NCI-H460 (cell line): ENCODE measurements around the gene CDC73. TPM values are rescaled to one million over a fixed set of nuclear protein-coding genes. Genes with fewer than 3 reads are reported as not detected.
"Not testable (repeated sequence)": the region's sequence is repeated elsewhere in the genome, so short reads cannot be mapped to it uniquely, and the experiment has no call there.

Experiments
- DNase-seq: peaks from one replicate; pipeline ENCODE4 v3.0.0-alpha.2; 2016; ENCODE audit warnings: low read depth; ENCODE audit errors: extremely low read depth
- small RNA-seq, 2 experiments: library from RNA; depleted of rRNA; stranded (forward); fragments of <200 nt; gene quantifications; one replicate each; pipeline ENCODE3, GENCODE V24; 2014
- total RNA-seq: library from RNA; depleted of rRNA; stranded (reverse); fragments of >200 nt; shearing (Covaris generic); gene quantifications from 2 replicates; pipeline ENCODE4 v1.2.3, GENCODE V29; 2014; rRNA removed

Gene CDC73
- total RNA-seq, 1 experiment from 2014 or later: 42.8 TPM

GRCh38 chr1:193275773-193276172 lies 153.9 kb downstream of the CDC73 start:
- no peak for DNase-seq

GRCh38 chr1:193278968-193279367 lies 157.1 kb downstream of the CDC73 start:
- no peak for DNase-seq

- no peak for DNase-seq
Measured at GRCh38 chr1:193281894-193282293, 160.1 kb downstream of the CDC73 start.

GRCh38 chr1:193283016-193283415 lies 161.2 kb downstream of the CDC73 start:
- no peak for DNase-seq

- DNase-seq: no peak
Measured at GRCh38 chr1:193284219-193284618, 162.4 kb downstream of the CDC73 start.

GRCh38 chr1:193285641-193286040 lies 163.8 kb downstream of the CDC73 start:
- no peak for DNase-seq

GRCh38 chr1:193288548-193289080 lies 166.8 kb downstream of the CDC73 start:
- DNase-seq: not testable (repeated sequence)

GRCh38 chr1:193293726-193294125 lies 171.9 kb downstream of the CDC73 start:
- no peak for DNase-seq

- no peak for DNase-seq
Measured at GRCh38 chr1:193299038-193299437, 177.2 kb downstream of the CDC73 start.

- no peak for DNase-seq
Measured at GRCh38 chr1:193301746-193302145, 179.9 kb downstream of the CDC73 start.

GRCh38 chr1:193303849-193304248 lies 182.0 kb downstream of the CDC73 start:
- no peak for DNase-seq

Small RNAs within 50 kb of the gene (small RNA-seq; reads per million reads assigned to genes)
- 0.02 to 0.47 reads per million in 2 experiments for gene MIR1278

Other genes starting within 250 kb of the CDC73 start
- 78.0 and 93.7 TPM in 2 replicates for gene UCHL5, start 62.7 kb upstream of the CDC73 start, total RNA-seq
- 229 and 239 TPM in 2 replicates for gene RO60, start 62.4 kb upstream of the CDC73 start, total RNA-seq
- gene GLRX2, start 16.6 kb upstream of the CDC73 start, total RNA-seq: 65.5 and 80.0 TPM in 2 replicates
- not detected in 2 replicates for gene B3GALT2, start 64.6 kb downstream of the CDC73 start, total RNA-seq